Activated CD4-positive, alpha-beta T cell treated with anti-CD3 and anti-CD28 coated beads, Interleukin-2, amount 10 ng/mL, durations not matched to agents 7 days and 5 days (primary cell): ENCODE data around the gene BEND6. TPM values are rescaled to one million over a fixed set of nuclear protein-coding genes. Genes with fewer than 3 reads are reported as not detected.

Experiments
- CTCF ChIA-PET: fragments of 350-600 bp; sonication (Branson Sonifier 250); formaldehyde crosslinking; loops from one replicate; lab custom pipeline; 2021; ENCODE audit warnings: antibody characterized with exemption; lab: Charles Lee
- POLR2A ChIA-PET: fragments of 350-600 bp; sonication (Branson Sonifier 250); formaldehyde crosslinking; loops from one replicate; lab custom pipeline; 2021; ENCODE audit warnings: antibody characterized with exemption; lab: Charles Lee
- DNase-seq: peaks from one replicate; pipeline ENCODE4 v3.0.0-alpha.2; 2020
- H3K27ac Mint-ChIP-seq: one replicate; pipeline ENCODE4 v1.8.0; 2021; ENCODE audit warnings: mild to moderate bottlenecking, moderate library complexity, mixed read lengths
- H3K27me3 Mint-ChIP-seq: one replicate; pipeline ENCODE4 v1.8.0; 2021; ENCODE audit warnings: mixed read lengths
- H3K36me3 Mint-ChIP-seq: one replicate; pipeline ENCODE4 v1.8.0; 2021; ENCODE audit warnings: low read depth, mixed read lengths
- H3K4me1 Mint-ChIP-seq: one replicate; pipeline ENCODE4 v1.8.0; 2021; ENCODE audit warnings: mixed read lengths
- H3K4me3 Mint-ChIP-seq: one replicate; pipeline ENCODE4 v1.8.0; 2021; ENCODE audit warnings: mild to moderate bottlenecking, moderate library complexity, mixed read lengths
- H3K9me3 Mint-ChIP-seq: one replicate; pipeline ENCODE4 v1.8.0; 2021; ENCODE audit warnings: mixed read lengths
- total RNA-seq, 2 experiments: library from RNA; stranded (reverse); gene quantifications; one replicate each; pipeline ENCODE4 v1.2.3, GENCODE V29; 2021

Gene BEND6
- total RNA-seq, result not detected

GRCh38 chr6:56954403-56955170 is at the start of gene BEND6:
TSS of gene BEND6 (plus strand) at chr6:56955107. CDS start at chr6:56981811, 26,704 bp downstream.
- Mint-ChIP-seq H3K4me3 (peak within 1 kb of the TSS; percentile 84), H3K4me1 (peaks cover 22% of the 10 kb centered on the region), H3K27ac (peak within 1 kb of the TSS; percentile 68), H3K27me3 (peaks cover 72% of the 10 kb centered on the region), H3K9me3 (no peaks in the 10 kb centered on the region), H3K36me3 (no peaks in the 10 kb centered on the region)
- ChIA-PET POLR2A (no interaction called here), CTCF (interaction anchor here (0.8 to 1.3 kb wide), 5 partner anchors 16 to 361 kb away, joined by 3 to 4 read pairs (median 3); no protein-coding TSS in a partner anchor)
- peak; percentile 27 for DNase-seq

- no peak overlapping the region for H3K27ac Mint-ChIP-seq
- H3K36me3 Mint-ChIP-seq, result no peaks in the 10 kb centered on the region
- no peak overlapping the region for H3K4me3 Mint-ChIP-seq
- ChIA-PET CTCF (interaction anchor here (0.9 to 4.3 kb wide), 3 partner anchors 15 to 412 kb away, joined by 3 to 27 read pairs (median 5); partner anchors contain the start of gene PRIM2), POLR2A (no interaction called here)
- no peaks in the 10 kb centered on the region for H3K9me3 Mint-ChIP-seq
- no peak for DNase-seq
- H3K4me1 Mint-ChIP-seq, result no peaks in the 10 kb centered on the region
- peaks cover 20% of the 10 kb centered on the region for H3K27me3 Mint-ChIP-seq
Measured at GRCh38 chr6:56905378-56905777, 49.5 kb upstream of the BEND6 start.

- no peak overlapping the region for H3K4me3 Mint-ChIP-seq
- H3K27me3 Mint-ChIP-seq, result peaks cover 20% of the 10 kb centered on the region
- ChIA-PET CTCF (interaction anchor here (0.7 kb wide), 1 partner anchor 57 kb away, joined by 3 read pairs; no protein-coding TSS in a partner anchor), POLR2A (no interaction called here)
- no peak overlapping the region for H3K27ac Mint-ChIP-seq
- H3K4me1 Mint-ChIP-seq, result no peaks in the 10 kb centered on the region
- H3K36me3 Mint-ChIP-seq, result no peaks in the 10 kb centered on the region
- no peak for DNase-seq
- H3K9me3 Mint-ChIP-seq, result no peaks in the 10 kb centered on the region
Measured at GRCh38 chr6:56906752-56907151, 48.2 kb upstream of the BEND6 start.

- no peaks in the 10 kb centered on the region for H3K36me3 Mint-ChIP-seq
- no peaks in the 10 kb centered on the region for H3K4me1 Mint-ChIP-seq
- no peak overlapping the region for H3K4me3 Mint-ChIP-seq
- H3K27ac Mint-ChIP-seq, result no peak overlapping the region
- no peaks in the 10 kb centered on the region for H3K9me3 Mint-ChIP-seq
- CTCF ChIA-PET, result no interaction called here
- DNase-seq, result no peak
- H3K27me3 Mint-ChIP-seq, result peaks cover 22% of the 10 kb centered on the region
- POLR2A ChIA-PET, result no interaction called here
Measured at GRCh38 chr6:56909115-56909907, 45.6 kb upstream of the BEND6 start.

- Mint-ChIP-seq H3K4me1 (no peaks in the 10 kb centered on the region), H3K27me3 (peaks cover 8% of the 10 kb centered on the region), H3K36me3 (no peaks in the 10 kb centered on the region), H3K9me3 (no peaks in the 10 kb centered on the region), H3K4me3 (no peak overlapping the region), H3K27ac (no peak overlapping the region)
- ChIA-PET POLR2A (no interaction called here), CTCF (interaction anchor here (1.7 to 2.0 kb wide), 2 partner anchors 9 to 404 kb away, joined by 4 read pairs; no protein-coding TSS in a partner anchor)
- DNase-seq, result no peak
Measured at GRCh38 chr6:56911847-56912246, 43.1 kb upstream of the BEND6 start.

GRCh38 chr6:56913285-56914074 is 41.4 kb upstream of the BEND6 start:
- no peaks in the 10 kb centered on the region for H3K9me3 Mint-ChIP-seq
- no peak overlapping the region for H3K27ac Mint-ChIP-seq
- H3K27me3 Mint-ChIP-seq, result peaks cover 15% of the 10 kb centered on the region
- CTCF ChIA-PET, result interaction anchor here (1.3 to 2.0 kb wide), 3 partner anchors 11 to 403 kb away, joined by 3 to 4 read pairs (median 4); partner anchors contain the start of gene BEND6
- H3K4me3 Mint-ChIP-seq, result no peak overlapping the region
- POLR2A ChIA-PET, result no interaction called here
- no peak for DNase-seq
- H3K4me1 Mint-ChIP-seq, result no peaks in the 10 kb centered on the region
- H3K36me3 Mint-ChIP-seq, result no peaks in the 10 kb centered on the region

- ChIA-PET POLR2A (no interaction called here), CTCF (no interaction called here)
- H3K9me3 Mint-ChIP-seq, result no peaks in the 10 kb centered on the region
- DNase-seq, result no peak
- no peak overlapping the region for H3K27ac Mint-ChIP-seq
- no peaks in the 10 kb centered on the region for H3K4me1 Mint-ChIP-seq
- no peak overlapping the region for H3K4me3 Mint-ChIP-seq
- H3K36me3 Mint-ChIP-seq, result no peaks in the 10 kb centered on the region
- peaks cover 19% of the 10 kb centered on the region for H3K27me3 Mint-ChIP-seq
Measured at GRCh38 chr6:56914798-56915658, 39.9 kb upstream of the BEND6 start.

GRCh38 chr6:56915832-56916231 is 39.1 kb upstream of the BEND6 start:
- Mint-ChIP-seq H3K4me3 (no peak overlapping the region), H3K36me3 (no peaks in the 10 kb centered on the region), H3K9me3 (no peaks in the 10 kb centered on the region), H3K27ac (no peak overlapping the region), H3K27me3 (peaks cover 22% of the 10 kb centered on the region), H3K4me1 (no peaks in the 10 kb centered on the region)
- DNase-seq, result no peak
- POLR2A ChIA-PET, result no interaction called here
- CTCF ChIA-PET, result interaction anchor here (0.8 kb wide), 1 partner anchor 78 kb away, joined by 3 read pairs; no protein-coding TSS in a partner anchor

- Mint-ChIP-seq H3K4me1 (no peaks in the 10 kb centered on the region), H3K4me3 (no peak overlapping the region), H3K9me3 (no peaks in the 10 kb centered on the region), H3K27me3 (peaks cover 22% of the 10 kb centered on the region), H3K27ac (no peak overlapping the region), H3K36me3 (no peaks in the 10 kb centered on the region)
- no peak for DNase-seq
- ChIA-PET CTCF (interaction anchor here (0.6 to 1.0 kb wide), 2 partner anchors 374 to 400 kb away, joined by 3 read pairs; partner anchors contain the start of gene PRIM2), POLR2A (no interaction called here)
Measured at GRCh38 chr6:56916849-56917551, 37.9 kb upstream of the BEND6 start.

GRCh38 chr6:56922645-56923044 is 32.3 kb upstream of the BEND6 start:
- CTCF ChIA-PET, result no interaction called here

GRCh38 chr6:56923565-56923964 is 31.3 kb upstream of the BEND6 start:
- Mint-ChIP-seq H3K27ac (no peak overlapping the region), H3K4me3 (no peak overlapping the region), H3K9me3 (no peaks in the 10 kb centered on the region), H3K4me1 (no peaks in the 10 kb centered on the region), H3K27me3 (peaks cover 37% of the 10 kb centered on the region), H3K36me3 (no peaks in the 10 kb centered on the region)
- ChIA-PET CTCF (no interaction called here), POLR2A (no interaction called here)
- no peak for DNase-seq

More at GRCh38 chr6:56922645-56923044, 32.3 kb upstream of the BEND6 start:
- H3K4me1 Mint-ChIP-seq, result no peaks in the 10 kb centered on the region
- H3K4me3 Mint-ChIP-seq, result no peak overlapping the region
- POLR2A ChIA-PET, result interaction anchor here (0.7 kb wide), 1 partner anchor 372 kb away, joined by 3 read pairs; no protein-coding TSS in a partner anchor
- no peak overlapping the region for H3K27ac Mint-ChIP-seq
- no peaks in the 10 kb centered on the region for H3K9me3 Mint-ChIP-seq
- peaks cover 32% of the 10 kb centered on the region for H3K27me3 Mint-ChIP-seq
- DNase-seq, result no peak
- H3K36me3 Mint-ChIP-seq, result no peaks in the 10 kb centered on the region
